DOHH2 (cell line): Measurements from ENCODE around the gene FAM210A.

Source experiments
- H3F3A ChIP-seq: fragments of 200-600 bp; sonication (generic), shearing (Covaris generic); 2 replicates; pipeline ENCODE4 v1.6.0; 2016; ENCODE audit warnings: antibody characterized with exemption, mild to moderate bottlenecking; ENCODE audit not compliant: control insufficient read depth, insufficient read depth
- H3K27ac ChIP-seq: fragments of 200-600 bp; sonication (generic); 2 replicates; pipeline ENCODE4 v1.5.1; 2014; ENCODE audit warnings: low read depth, mild to moderate bottlenecking, low read length, moderate library complexity
- H3K27me3 ChIP-seq: fragments of 200-600 bp; sonication (generic); 2 replicates; pipeline ENCODE4 v1.6.1; 2014; ENCODE audit warnings: mild to moderate bottlenecking, low read length, mixed read lengths; ENCODE audit not compliant: control insufficient read depth
- H3K36me3 ChIP-seq: fragments of 200-600 bp; sonication (generic); 2 replicates; pipeline ENCODE4 v1.6.1; 2014; ENCODE audit warnings: mild to moderate bottlenecking, low read length, moderate library complexity, mixed read lengths; ENCODE audit not compliant: control insufficient read depth
- H3K4me1 ChIP-seq: fragments of 200-600 bp; sonication (generic); 2 replicates; pipeline ENCODE4 v1.6.1; 2014; ENCODE audit warnings: mild to moderate bottlenecking, low read length, mixed read lengths; ENCODE audit not compliant: control insufficient read depth
- H3K4me2 ChIP-seq: fragments of 200-600 bp; sonication (generic); 2 replicates; pipeline ENCODE4 v1.6.0; 2014; ENCODE audit warnings: mild to moderate bottlenecking, low read length, moderate library complexity
- H3K4me3 ChIP-seq: fragments of 200-600 bp; sonication (generic); 2 replicates; pipeline ENCODE4 v1.5.1; 2014; ENCODE audit warnings: mild to moderate bottlenecking, low read length, mixed read lengths
- H3K79me2 ChIP-seq: fragments of 200-600 bp; sonication (generic); 2 replicates; pipeline ENCODE4 v1.6.1; 2014; ENCODE audit warnings: mild to moderate bottlenecking, low read length, mixed read lengths; ENCODE audit not compliant: control insufficient read depth
- H3K9me2 ChIP-seq: fragments of 200-600 bp; sonication (generic); replicated peaks from 2 replicates; pipeline ENCODE4 v1.6.1; 2014; ENCODE audit warnings: mild to moderate bottlenecking, low read length, mixed read lengths; ENCODE audit not compliant: control insufficient read depth
- H3K9me3 ChIP-seq: fragments of 200-600 bp; sonication (generic); 2 replicates; pipeline ENCODE4 v1.6.1; 2014; ENCODE audit warnings: antibody characterized with exemption, low read length, mixed read lengths; ENCODE audit not compliant: control insufficient read depth, insufficient read depth
- H4K20me1 ChIP-seq: fragments of 200-600 bp; sonication (generic); 2 replicates; pipeline ENCODE4 v1.6.0; 2014; ENCODE audit warnings: low read depth, mild to moderate bottlenecking, antibody characterized with exemption, low read length, moderate library complexity; ENCODE audit not compliant: control insufficient read depth, insufficient read depth
- EZH2phosphoT487 ChIP-seq: fragments of 200-600 bp; sonication (generic); IDR thresholded peaks from 2 replicates; pipeline ENCODE4 v1.6.1; 2017; ENCODE audit warnings: borderline replicate concordance, mild to moderate bottlenecking, antibody characterized with exemption, low read length, moderate library complexity, mixed read lengths
- TF ChIP-seq, protein P1 (sequence below): fragments of 200-600 bp; sonication (generic); IDR thresholded peaks from one replicate; pipeline ENCODE4 v1.5.1; 2014; ENCODE audit warnings: antibody characterized with exemption, mild to moderate bottlenecking, low read depth, low read length; ENCODE audit not compliant: poor library complexity, severe bottlenecking

Gene FAM210A

DNA sequence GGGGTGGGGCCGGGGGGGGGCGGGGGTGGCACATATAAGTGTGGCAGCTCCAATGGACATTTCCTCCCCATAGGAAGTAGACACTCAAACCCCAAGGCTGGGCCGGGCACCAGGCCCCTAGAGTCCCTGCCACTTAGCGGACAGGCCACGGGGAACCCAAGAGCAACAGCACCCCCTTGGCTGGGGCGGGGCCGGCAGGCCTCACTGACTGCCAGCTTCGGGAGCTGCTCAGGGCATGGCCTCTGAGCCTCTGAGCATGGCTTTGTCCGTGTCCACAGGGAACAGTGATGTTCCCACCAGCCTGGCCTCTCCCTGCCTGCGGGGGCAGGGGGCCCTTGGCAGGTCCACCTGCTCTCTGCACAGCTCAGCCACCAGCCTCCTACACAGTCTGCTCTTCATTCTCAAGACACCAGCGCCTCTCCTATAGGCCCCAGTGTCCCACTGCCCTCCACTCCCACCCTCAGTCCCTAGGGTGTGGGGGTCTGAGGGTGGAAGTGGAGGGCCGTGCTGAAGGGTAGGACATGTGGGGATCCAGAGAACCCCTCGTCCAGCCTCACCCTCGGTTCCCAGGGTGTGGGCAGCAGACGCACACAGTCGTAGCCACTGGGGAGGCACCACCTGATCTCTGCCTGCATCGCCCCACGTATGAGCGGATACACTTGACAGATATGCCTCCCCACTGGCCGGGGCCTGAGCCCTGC lies 106.7 kb downstream of the FAM210A start:
- H4K20me1 ChIP-seq, result no peaks in the 10 kb centered on the region
- H3K27ac ChIP-seq, result no peak overlapping the region
- peaks cover 33% of the 10 kb centered on the region for H3K4me1 ChIP-seq
- H3K27me3 ChIP-seq, result no peaks in the 10 kb centered on the region
- H3F3A ChIP-seq, result peaks cover 3% of the 10 kb centered on the region
- H3K9me2 ChIP-seq, result no peaks in the 10 kb centered on the region
- no peaks in the 10 kb centered on the region for H3K9me3 ChIP-seq
- no peak overlapping the region for H3K4me2 ChIP-seq
- peaks cover 51% of the 10 kb centered on the region for H3K79me2 ChIP-seq
- no peak overlapping the region for H3K4me3 ChIP-seq
- peaks cover 40% of the 10 kb centered on the region for H3K36me3 ChIP-seq
- TF ChIP-seq EZH2phosphoT487, result no peak
- TF ChIP-seq, protein P1, sequence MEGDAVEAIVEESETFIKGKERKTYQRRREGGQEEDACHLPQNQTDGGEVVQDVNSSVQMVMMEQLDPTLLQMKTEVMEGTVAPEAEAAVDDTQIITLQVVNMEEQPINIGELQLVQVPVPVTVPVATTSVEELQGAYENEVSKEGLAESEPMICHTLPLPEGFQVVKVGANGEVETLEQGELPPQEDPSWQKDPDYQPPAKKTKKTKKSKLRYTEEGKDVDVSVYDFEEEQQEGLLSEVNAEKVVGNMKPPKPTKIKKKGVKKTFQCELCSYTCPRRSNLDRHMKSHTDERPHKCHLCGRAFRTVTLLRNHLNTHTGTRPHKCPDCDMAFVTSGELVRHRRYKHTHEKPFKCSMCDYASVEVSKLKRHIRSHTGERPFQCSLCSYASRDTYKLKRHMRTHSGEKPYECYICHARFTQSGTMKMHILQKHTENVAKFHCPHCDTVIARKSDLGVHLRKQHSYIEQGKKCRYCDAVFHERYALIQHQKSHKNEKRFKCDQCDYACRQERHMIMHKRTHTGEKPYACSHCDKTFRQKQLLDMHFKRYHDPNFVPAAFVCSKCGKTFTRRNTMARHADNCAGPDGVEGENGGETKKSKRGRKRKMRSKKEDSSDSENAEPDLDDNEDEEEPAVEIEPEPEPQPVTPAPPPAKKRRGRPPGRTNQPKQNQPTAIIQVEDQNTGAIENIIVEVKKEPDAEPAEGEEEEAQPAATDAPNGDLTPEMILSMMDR, result no peak

DNA sequence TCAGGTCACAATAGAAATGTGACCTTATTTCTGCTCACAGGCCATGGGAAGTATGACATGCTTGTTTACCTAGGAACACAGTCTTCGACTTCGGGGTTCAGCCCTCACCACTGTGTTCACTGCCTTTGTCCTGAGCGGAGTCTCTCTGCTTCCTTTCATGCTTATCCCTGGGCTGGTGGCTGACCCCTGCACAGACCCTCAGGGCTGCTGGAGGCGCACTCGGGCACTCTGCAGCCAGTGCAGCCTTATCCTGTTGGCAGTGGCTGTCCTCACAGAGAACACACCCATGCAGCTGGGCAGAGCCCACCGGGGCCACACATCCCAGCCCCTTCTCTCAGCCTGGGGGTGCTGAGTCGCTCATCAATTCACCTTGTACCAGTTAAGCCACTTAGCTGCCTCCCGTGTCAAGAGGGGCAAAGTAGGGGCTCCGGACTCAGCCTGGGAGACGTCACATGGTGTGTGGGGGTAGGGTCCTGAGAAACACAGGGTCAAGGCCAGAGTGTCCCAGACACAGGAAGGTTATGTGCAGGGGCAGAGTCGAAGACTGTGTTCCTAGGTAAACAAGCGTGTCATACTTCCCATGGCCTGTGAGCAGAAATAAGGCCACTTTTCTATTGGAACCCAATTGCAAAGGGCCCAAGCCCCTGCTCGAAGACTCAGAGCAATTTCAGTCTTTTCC lies 107.5 kb downstream of the FAM210A start:
- Histone ChIP-seq H3K27ac (no peak overlapping the region), H3K4me3 (no peak overlapping the region)

DNA sequence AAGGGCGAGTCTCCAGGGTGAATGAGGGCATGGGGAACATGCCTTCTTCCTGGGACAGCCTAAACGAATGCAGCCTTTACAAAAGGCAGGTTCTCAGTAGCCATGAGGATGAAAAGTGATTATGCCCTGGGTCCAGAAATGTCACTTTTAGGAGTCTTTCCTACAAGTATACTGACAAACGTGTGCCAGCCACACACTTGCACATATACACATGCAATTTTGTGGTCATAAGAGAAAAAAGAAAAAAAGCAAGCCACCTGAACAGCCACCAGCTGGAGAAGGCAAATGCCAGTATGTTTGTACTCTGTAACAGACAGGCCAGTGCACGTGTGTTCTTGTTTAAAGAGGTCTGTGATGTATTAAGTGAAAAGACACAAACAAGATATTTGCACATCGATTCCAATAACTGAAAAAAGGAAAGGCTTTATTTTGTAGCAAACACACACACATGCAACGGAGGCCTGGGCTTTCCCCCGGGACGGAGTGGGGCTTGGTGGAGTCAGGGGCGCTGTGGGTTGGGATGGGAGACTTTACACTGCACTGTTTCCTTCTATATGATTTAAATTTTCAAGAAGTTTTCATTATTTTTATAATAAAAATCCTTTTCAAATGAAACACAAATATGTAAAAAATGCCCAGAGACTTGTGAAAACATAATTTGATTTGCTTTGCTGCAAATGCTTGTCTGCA lies 108.4 kb downstream of the FAM210A start:
- H3K9me3 ChIP-seq, result no peaks in the 10 kb centered on the region
- peaks cover 17% of the 10 kb centered on the region for H3F3A ChIP-seq
- no peaks in the 10 kb centered on the region for H4K20me1 ChIP-seq
- peaks cover 64% of the 10 kb centered on the region for H3K79me2 ChIP-seq
- no peak overlapping the region for H3K4me2 ChIP-seq
- no peak overlapping the region for H3K4me3 ChIP-seq
- no peak for TF ChIP-seq EZH2phosphoT487
- no peaks in the 10 kb centered on the region for H3K27me3 ChIP-seq
- H3K27ac ChIP-seq, result no peak overlapping the region
- peaks cover 44% of the 10 kb centered on the region for H3K36me3 ChIP-seq
- peaks cover 47% of the 10 kb centered on the region for H3K4me1 ChIP-seq
- no peaks in the 10 kb centered on the region for H3K9me2 ChIP-seq

More for the DNA sequence above, 107.5 kb downstream of the FAM210A start:
- H3K4me2 ChIP-seq, result no peak overlapping the region
- H4K20me1 ChIP-seq, result no peaks in the 10 kb centered on the region
- H3F3A ChIP-seq, result peaks cover 10% of the 10 kb centered on the region
- TF ChIP-seq EZH2phosphoT487, result no peak
- TF ChIP-seq, protein P1, result no peak
- peaks cover 41% of the 10 kb centered on the region for H3K4me1 ChIP-seq
- H3K36me3 ChIP-seq, result peaks cover 47% of the 10 kb centered on the region
- H3K9me3 ChIP-seq, result no peaks in the 10 kb centered on the region
- no peaks in the 10 kb centered on the region for H3K9me2 ChIP-seq
- H3K27me3 ChIP-seq, result no peaks in the 10 kb centered on the region
- peaks cover 59% of the 10 kb centered on the region for H3K79me2 ChIP-seq
